SJSA1 (cell line): ENCODE results near the gene CHIA. TPM values are rescaled to one million over a fixed set of nuclear protein-coding genes. Genes with fewer than 3 reads are reported as not detected.
"Not testable (repeated sequence)": the region's sequence is repeated elsewhere in the genome, so short reads cannot be mapped to it uniquely, and the experiment has no call there.

Source experiments
- DNase-seq, 2 experiments: peaks; one replicate each; pipeline ENCODE4 v3.0.0-alpha.2; 2015 to 2020; ENCODE audit warnings: low spot score in 2 of 2, low read depth in 1 of 2
- H3K27ac ChIP-seq: fragments of 250-450 bp; sonication (Bioruptor Pico); 2 replicates; pipeline ENCODE4 v1.5.1; 2020; ENCODE audit warnings: mild to moderate bottlenecking, moderate library complexity
- H3K27me3 ChIP-seq: fragments of 250-450 bp; sonication (Bioruptor Pico); replicated peaks from 2 replicates; pipeline ENCODE4 v1.5.1; 2020; ENCODE audit warnings: mild to moderate bottlenecking, moderate library complexity
- H3K36me3 ChIP-seq: fragments of 250-450 bp; sonication (Bioruptor Pico); 2 replicates; pipeline ENCODE4 v1.5.1; 2020; ENCODE audit warnings: mild to moderate bottlenecking
- H3K4me1 ChIP-seq: fragments of 250-450 bp; sonication (Bioruptor Pico); replicated peaks from 2 replicates; pipeline ENCODE4 v1.6.1; 2021; ENCODE audit warnings: mild to moderate bottlenecking
- H3K4me3 ChIP-seq: fragments of 250-450 bp; sonication (Bioruptor Pico); 2 replicates; pipeline ENCODE4 v1.5.1; 2020; ENCODE audit warnings: mild to moderate bottlenecking
- H3K9me3 ChIP-seq: fragments of 250-450 bp; sonication (Bioruptor Pico); replicated peaks from 2 replicates; pipeline ENCODE4 v1.5.1; 2020; ENCODE audit warnings: mild to moderate bottlenecking
- total RNA-seq: library from RNA; depleted of rRNA; stranded (reverse); fragments of >200 nt; shearing (Covaris generic); gene quantifications from 2 replicates; pipeline ENCODE4 v1.2.3, GENCODE V29; 2014; rRNA removed

The CHIA gene
- total RNA-seq, 1 experiment from 2014 or later, result not detected

DNA sequence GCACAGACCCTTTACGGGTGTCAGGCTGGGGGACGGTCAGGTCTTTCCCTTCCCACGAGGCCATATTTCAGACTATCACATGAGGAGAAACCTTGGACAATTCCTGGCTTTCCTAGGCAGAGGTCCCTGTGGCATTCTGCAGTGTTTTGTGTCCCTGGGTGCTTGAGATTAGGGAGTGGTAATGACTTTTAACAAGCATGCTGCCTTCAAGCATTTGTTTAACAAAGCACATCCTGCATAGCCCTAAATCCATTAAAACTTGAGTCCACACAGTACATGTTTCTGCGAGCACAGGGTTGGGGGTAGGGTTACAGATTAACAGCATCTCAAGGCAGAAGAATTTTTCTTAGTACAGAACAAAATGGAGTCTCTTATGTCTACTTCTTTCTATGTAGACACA lies 69.6 kb downstream of the CHIA start:
- H3K4me1 ChIP-seq, H3K27me3 ChIP-seq, H3K4me3 ChIP-seq, DNase-seq, H3K27ac ChIP-seq, H3K36me3 ChIP-seq, H3K9me3 ChIP-seq: not testable (repeated sequence)

DNA sequence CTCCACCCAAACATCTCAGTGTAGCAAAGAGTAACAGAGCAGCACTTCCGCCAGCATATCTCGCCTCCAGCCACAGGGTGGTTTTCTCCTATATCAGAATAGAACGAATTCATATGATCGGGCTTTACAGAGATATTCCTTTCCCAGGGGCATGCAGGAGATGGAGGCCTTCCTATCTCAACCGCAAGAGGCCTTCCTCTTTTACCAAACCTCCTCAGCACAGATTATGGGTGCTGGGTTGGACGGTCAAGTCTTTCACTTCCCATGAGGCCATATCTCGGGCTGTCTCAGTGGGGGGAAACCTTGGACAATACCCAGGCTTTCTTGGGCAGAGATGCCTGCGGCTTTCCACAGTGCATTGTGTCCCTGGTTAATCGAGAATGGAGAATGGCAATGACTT lies 71.1 kb downstream of the CHIA start:
- H3K27me3 ChIP-seq, result no peaks in the 10 kb centered on the region
- no peaks in the 10 kb centered on the region for H3K36me3 ChIP-seq
- H3K4me1 ChIP-seq, result peaks cover 4% of the 10 kb centered on the region
- no peak overlapping the region for H3K27ac ChIP-seq
- no peaks in the 10 kb centered on the region for H3K9me3 ChIP-seq
- H3K4me3 ChIP-seq, result no peak overlapping the region
- DNase-seq, result no peak

DNA sequence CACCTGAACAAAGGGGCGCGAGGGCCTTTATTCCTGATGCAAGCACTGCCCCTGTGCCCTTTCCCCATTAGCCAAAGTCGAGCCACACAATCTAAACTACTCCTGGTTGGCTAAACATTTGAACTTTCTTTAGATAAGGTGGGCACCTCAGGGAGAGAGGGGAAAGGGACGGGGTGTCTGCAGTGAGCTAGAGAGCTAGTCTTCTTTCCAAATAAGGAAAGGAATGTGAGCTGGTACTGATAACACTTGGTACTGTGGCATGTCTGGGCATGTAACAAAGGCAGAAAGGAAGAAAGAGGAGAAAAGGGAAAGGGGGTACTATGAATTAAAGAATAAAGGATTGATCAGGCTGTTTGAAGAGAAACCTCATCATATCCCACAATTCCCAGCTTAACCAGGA lies 74.0 kb downstream of the CHIA start:
- Histone ChIP-seq H3K36me3 (no peaks in the 10 kb centered on the region), H3K9me3 (no peaks in the 10 kb centered on the region), H3K27me3 (no peaks in the 10 kb centered on the region), H3K4me3 (no peak overlapping the region), H3K27ac (no peak overlapping the region), H3K4me1 (peaks cover 4% of the 10 kb centered on the region)
- DNase-seq, result no peak

DNA sequence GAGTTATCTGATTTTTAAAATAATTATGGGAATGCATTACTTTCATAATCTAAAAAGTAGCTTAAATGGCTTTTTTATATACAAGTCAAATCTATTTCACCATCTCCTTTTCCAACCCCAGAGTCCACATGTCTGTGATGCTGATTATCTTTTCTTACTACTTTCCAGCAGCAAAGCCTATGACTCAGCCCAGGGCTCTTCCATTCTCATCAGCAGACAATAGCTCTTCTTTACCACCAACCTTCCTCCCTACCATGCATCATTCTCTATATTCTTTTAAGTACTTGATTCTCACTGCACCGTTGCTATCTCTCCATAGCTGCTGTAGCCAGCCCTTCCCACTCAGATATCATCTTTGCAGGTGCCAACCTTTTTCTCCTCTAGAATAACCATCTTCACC lies 75.6 kb downstream of the CHIA start:
- Histone ChIP-seq H3K27ac (no peak overlapping the region), H3K27me3 (no peaks in the 10 kb centered on the region), H3K4me3 (no peak overlapping the region), H3K9me3 (no peaks in the 10 kb centered on the region), H3K4me1 (peaks cover 4% of the 10 kb centered on the region), H3K36me3 (no peaks in the 10 kb centered on the region)
- no peak for DNase-seq

DNA sequence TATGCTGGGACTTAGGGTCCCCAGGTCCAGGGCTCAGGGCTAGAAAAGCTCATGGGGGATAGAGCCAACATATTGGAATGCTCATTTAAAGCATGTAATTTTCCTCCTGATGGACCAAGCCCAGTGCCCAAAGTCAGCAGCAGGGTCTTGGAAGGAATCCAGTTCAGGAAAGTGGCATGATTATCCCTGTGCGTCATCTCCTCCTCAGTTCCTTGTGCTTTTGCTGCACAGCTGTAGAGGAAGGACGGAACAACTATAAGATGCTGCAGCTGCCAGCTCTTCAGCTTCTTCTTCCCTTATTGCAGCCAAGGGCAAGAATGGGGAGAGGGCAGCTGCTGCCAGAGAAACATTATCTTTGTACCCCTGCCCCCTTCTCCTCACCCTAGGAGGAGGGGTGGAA lies 78.5 kb downstream of the CHIA start:
- Histone ChIP-seq H3K27me3 (no peaks in the 10 kb centered on the region), H3K9me3 (no peaks in the 10 kb centered on the region), H3K36me3 (no peaks in the 10 kb centered on the region), H3K27ac (no peak overlapping the region), H3K4me3 (no peak overlapping the region), H3K4me1 (peaks cover 4% of the 10 kb centered on the region)
- DNase-seq, result no peak

DNA sequence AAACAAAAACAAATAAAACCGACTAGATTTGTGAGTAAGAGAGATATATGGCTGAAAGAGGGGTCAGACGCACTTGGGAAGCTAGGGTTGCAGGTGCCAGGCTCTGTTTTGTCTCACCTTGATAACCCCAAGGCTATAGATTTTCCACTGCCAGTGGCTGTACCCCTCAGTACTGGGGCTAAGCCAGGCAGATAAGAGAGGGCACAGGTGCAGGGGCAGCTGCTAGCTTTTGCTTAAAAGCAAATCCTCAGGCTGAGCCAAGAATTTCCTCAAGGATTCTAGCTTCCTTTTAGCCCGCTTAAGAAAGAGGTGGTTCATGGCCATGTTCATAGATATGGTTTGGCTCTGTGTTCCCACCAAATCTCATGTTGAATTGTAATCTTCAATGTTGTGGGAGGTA lies 79.0 kb downstream of the CHIA start:
- no peaks in the 10 kb centered on the region for H3K27me3 ChIP-seq
- H3K27ac ChIP-seq, result no peak overlapping the region
- no peak overlapping the region for H3K4me3 ChIP-seq
- peaks cover 3% of the 10 kb centered on the region for H3K4me1 ChIP-seq
- no peaks in the 10 kb centered on the region for H3K36me3 ChIP-seq
- H3K9me3 ChIP-seq, result no peaks in the 10 kb centered on the region
- DNase-seq, result no peak

Other genes with a start within 250 kb of the CHIA start
- 55.0 and 59.7 TPM in 2 replicates for gene DRAM2, start 150.8 kb upstream of the CHIA start, total RNA-seq
- gene CEPT1, start 150.6 kb upstream of the CHIA start, total RNA-seq, result 30.1 and 45.4 TPM in 2 replicates
- gene DENND2D, start 90.2 kb upstream of the CHIA start, total RNA-seq, result not detected in 2 replicates
- gene CHI3L2, start 63.1 kb upstream of the CHIA start, total RNA-seq, result not detected in 2 replicates
- gene OVGP1, start 136.9 kb downstream of the CHIA start, total RNA-seq, result 0.06 and 0.18 TPM in 2 replicates
- gene WDR77, start 158.4 kb downstream of the CHIA start, total RNA-seq, result 47.7 and 50.4 TPM in 2 replicates
- gene ATP5PB, start 158.6 kb downstream of the CHIA start, total RNA-seq, result 432 and 553 TPM in 2 replicates
- gene C1orf162, start 183.1 kb downstream of the CHIA start, total RNA-seq, result not detected in 2 replicates
- gene ADORA3, start 212.8 kb downstream of the CHIA start, total RNA-seq, result not detected in 2 replicates
- not detected in 2 replicates for gene TMIGD3, start 212.8 kb downstream of the CHIA start, total RNA-seq